ENCODE data around the gene MACROD2. TPM values are rescaled to one million over a fixed set of nuclear protein-coding genes. Genes with fewer than 3 reads are reported as not detected.

The MACROD2 gene
- total RNA-seq, 1 donor from 2014 or later = 78.2 TPM

GRCh38 chr20:15318682-15319081 lies 1323.4 kb downstream of the MACROD2 start:
- ATAC-seq (no peak), DNase-seq (no peak)
- no peak overlapping the region for H3K4me3 ChIP-seq
- H3K9me3 ChIP-seq = no peaks in the 10 kb centered on the region
- no peaks in the 10 kb centered on the region for H3K27me3 ChIP-seq
- no peak overlapping the region for H3K27ac ChIP-seq
- TF ChIP-seq, protein P1, sequence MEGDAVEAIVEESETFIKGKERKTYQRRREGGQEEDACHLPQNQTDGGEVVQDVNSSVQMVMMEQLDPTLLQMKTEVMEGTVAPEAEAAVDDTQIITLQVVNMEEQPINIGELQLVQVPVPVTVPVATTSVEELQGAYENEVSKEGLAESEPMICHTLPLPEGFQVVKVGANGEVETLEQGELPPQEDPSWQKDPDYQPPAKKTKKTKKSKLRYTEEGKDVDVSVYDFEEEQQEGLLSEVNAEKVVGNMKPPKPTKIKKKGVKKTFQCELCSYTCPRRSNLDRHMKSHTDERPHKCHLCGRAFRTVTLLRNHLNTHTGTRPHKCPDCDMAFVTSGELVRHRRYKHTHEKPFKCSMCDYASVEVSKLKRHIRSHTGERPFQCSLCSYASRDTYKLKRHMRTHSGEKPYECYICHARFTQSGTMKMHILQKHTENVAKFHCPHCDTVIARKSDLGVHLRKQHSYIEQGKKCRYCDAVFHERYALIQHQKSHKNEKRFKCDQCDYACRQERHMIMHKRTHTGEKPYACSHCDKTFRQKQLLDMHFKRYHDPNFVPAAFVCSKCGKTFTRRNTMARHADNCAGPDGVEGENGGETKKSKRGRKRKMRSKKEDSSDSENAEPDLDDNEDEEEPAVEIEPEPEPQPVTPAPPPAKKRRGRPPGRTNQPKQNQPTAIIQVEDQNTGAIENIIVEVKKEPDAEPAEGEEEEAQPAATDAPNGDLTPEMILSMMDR (IDR thresholded peaks at IDR 0.05) = no peak
- intact Hi-C loops (cut with DNase I) = no loop called here
- no peaks in the 10 kb centered on the region for H3K36me3 ChIP-seq
- no peaks in the 10 kb centered on the region for H3K4me1 ChIP-seq

DNA sequence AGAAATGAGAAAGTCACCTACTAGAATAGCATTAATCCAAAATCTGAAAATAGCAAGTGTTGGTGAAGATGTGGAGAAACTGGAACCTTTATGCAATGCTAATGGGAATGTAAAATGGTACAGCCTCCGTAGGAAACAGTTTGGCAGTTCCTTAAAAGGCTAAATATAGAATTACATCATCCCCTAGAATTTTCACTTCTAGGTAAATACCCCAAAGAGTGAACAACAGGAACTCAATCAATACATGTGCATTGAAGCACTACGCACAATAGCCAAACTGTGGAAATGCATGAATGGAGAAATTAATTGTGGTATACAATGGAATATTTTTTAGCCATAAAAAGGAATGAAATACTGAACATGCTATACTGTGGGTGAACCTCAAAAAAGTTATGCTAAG lies 1324.1 kb downstream of the MACROD2 start:
- H3K27ac ChIP-seq = no peak overlapping the region
- no peak overlapping the region for H3K4me3 ChIP-seq
- no peaks in the 10 kb centered on the region for H3K27me3 ChIP-seq
- no peaks in the 10 kb centered on the region for H3K4me1 ChIP-seq
- no peak for ATAC-seq
- no peaks in the 10 kb centered on the region for H3K9me3 ChIP-seq
- intact Hi-C loops (cut with DNase I) = no loop called here
- H3K36me3 ChIP-seq = no peaks in the 10 kb centered on the region
- TF ChIP-seq, protein P1 (IDR thresholded peaks at IDR 0.05) = no peak
- no peak for DNase-seq

GRCh38 chr20:15320941-15321340 lies 1325.6 kb downstream of the MACROD2 start:
- TF ChIP-seq, protein P1 (IDR thresholded peaks at IDR 0.05) = no peak
- DNase-seq = no peak
- no peaks in the 10 kb centered on the region for H3K36me3 ChIP-seq
- peak; percentile 45 for ATAC-seq
- intact Hi-C loops (cut with DNase I) = no loop called here
- no peak overlapping the region for H3K27ac ChIP-seq
- no peak overlapping the region for H3K4me3 ChIP-seq
- no peaks in the 10 kb centered on the region for H3K27me3 ChIP-seq
- no peaks in the 10 kb centered on the region for H3K9me3 ChIP-seq
- H3K4me1 ChIP-seq = no peaks in the 10 kb centered on the region

GRCh38 chr20:15327123-15327522 lies 1331.8 kb downstream of the MACROD2 start:
- no peak overlapping the region for H3K27ac ChIP-seq
- TF ChIP-seq, protein P1 (IDR thresholded peaks at IDR 0.05) = no peak
- no peak overlapping the region for H3K4me3 ChIP-seq
- ATAC-seq = no peak
- no peaks in the 10 kb centered on the region for H3K4me1 ChIP-seq
- no peak for DNase-seq
- H3K9me3 ChIP-seq = no peaks in the 10 kb centered on the region
- H3K27me3 ChIP-seq = no peaks in the 10 kb centered on the region
- intact Hi-C loops (cut with DNase I) = no loop called here
- H3K36me3 ChIP-seq = no peaks in the 10 kb centered on the region

GRCh38 chr20:15328084-15328483 lies 1332.8 kb downstream of the MACROD2 start:
- Histone ChIP-seq H3K4me3 (no peak overlapping the region), H3K9me3 (no peaks in the 10 kb centered on the region), H3K4me1 (no peaks in the 10 kb centered on the region), H3K27ac (no peak overlapping the region), H3K36me3 (no peaks in the 10 kb centered on the region), H3K27me3 (no peaks in the 10 kb centered on the region)
- ATAC-seq = no peak
- no peak for DNase-seq
- TF ChIP-seq, protein P1 (IDR thresholded peaks at IDR 0.05) = no peak
- intact Hi-C loops (cut with DNase I) = no loop called here

DNA sequence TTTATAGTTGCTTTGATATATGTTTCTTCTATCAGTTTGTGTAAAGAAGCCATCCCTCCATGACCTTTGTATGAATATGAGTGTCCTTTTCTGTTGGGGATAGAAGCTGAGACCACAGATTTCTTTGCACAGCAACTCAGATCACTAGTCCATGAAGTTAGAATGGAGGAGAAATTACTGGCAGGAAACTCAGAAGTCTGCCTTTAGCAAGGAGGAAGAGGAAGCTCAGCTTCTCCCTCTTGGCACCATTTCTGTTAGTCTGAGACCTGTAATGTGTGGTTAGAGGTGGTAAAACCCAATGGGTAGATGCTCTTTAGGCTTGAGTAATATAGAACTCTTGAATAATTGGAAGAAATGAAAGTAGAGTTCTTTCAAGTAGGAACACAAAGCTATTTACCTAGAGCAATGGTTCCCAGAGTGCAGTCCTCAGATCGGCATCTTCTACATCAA lies 1337.4 kb downstream of the MACROD2 start:
- no peaks in the 10 kb centered on the region for H3K36me3 ChIP-seq
- no peaks in the 10 kb centered on the region for H3K9me3 ChIP-seq
- intact Hi-C loops (cut with DNase I) = no loop called here
- H3K4me1 ChIP-seq = no peaks in the 10 kb centered on the region
- ATAC-seq = no peak
- no peak overlapping the region for H3K4me3 ChIP-seq
- H3K27ac ChIP-seq = no peak overlapping the region
- no peak for DNase-seq
- TF ChIP-seq, protein P1 (IDR thresholded peaks at IDR 0.05) = no peak
- H3K27me3 ChIP-seq = no peaks in the 10 kb centered on the region

Data from upper lobe of right lung (tissue), 1 donor.